Coronary artery (tissue), 2 donors: Measurements from ENCODE around the gene LONP2.
"Not testable (repeated sequence)": the region's sequence is repeated elsewhere in the genome, so short reads cannot be mapped to it uniquely, and the experiment has no call there.

ENCODE experiments used
- DNase-seq: peaks from one replicate; pipeline ENCODE4 v3.0.0-alpha.2; 2017; ENCODE audit warnings: low spot score
- H3K27ac ChIP-seq, 2 donors: fragments of 200-600 bp; sonication (generic); one replicate each; pipeline ENCODE4 v1.5.1; 2016 to 2019
- H3K4me3 ChIP-seq: fragments of 200-600 bp; sonication (generic); 2 replicates; pipeline ENCODE4 v1.5.1; 2016; ENCODE audit warnings: mild to moderate bottlenecking, moderate library complexity
- CTCF ChIP-seq: fragments of 200-600 bp; sonication (generic); IDR thresholded peaks from one replicate; pipeline ENCODE4 v1.5.1; 2019; ENCODE audit warnings: antibody characterized with exemption

LONP2 gene

GRCh38 chr16:48386559-48387312 is 142.6 kb downstream of the LONP2 start:
- no peak for TF ChIP-seq CTCF

GRCh38 chr16:48392407-48392806 is 148.3 kb downstream of the LONP2 start:
- Histone ChIP-seq H3K27ac (no peak overlapping the region), H3K4me3 (no peak overlapping the region)
- DNase-seq: peak; percentile 21
- no peak for TF ChIP-seq CTCF

More at GRCh38 chr16:48386559-48387312, 142.6 kb downstream of the LONP2 start:
- peak overlapping the region; percentile 94 for H3K4me3 ChIP-seq
- peak; percentile 91 for DNase-seq
- peak overlapping the region; percentile 98 to 100 for H3K27ac ChIP-seq

GRCh38 chr16:48393485-48394354 is 149.6 kb downstream of the LONP2 start:
- no peak for TF ChIP-seq CTCF
- H3K4me3 ChIP-seq: no peak overlapping the region
- DNase-seq: no peak

GRCh38 chr16:48394355-48394703 is 150.2 kb downstream of the LONP2 start:
- no peak overlapping the region for H3K4me3 ChIP-seq
- DNase-seq: no peak
- H3K27ac ChIP-seq: peak overlapping the region in 1 of 2 donors; percentile 52
- no peak for TF ChIP-seq CTCF

More at GRCh38 chr16:48393485-48394354, 149.6 kb downstream of the LONP2 start:
- peak overlapping the region in 1 of 2 donors; percentile 52 for H3K27ac ChIP-seq

GRCh38 chr16:48395375-48395774 is 151.3 kb downstream of the LONP2 start:
- H3K4me3 ChIP-seq: no peak overlapping the region
- no peak for TF ChIP-seq CTCF
- no peak overlapping the region for H3K27ac ChIP-seq
- DNase-seq: no peak

GRCh38 chr16:48402547-48402946 is 158.4 kb downstream of the LONP2 start:
- DNase-seq, H3K27ac ChIP-seq, H3K4me3 ChIP-seq: not testable (repeated sequence)

GRCh38 chr16:48405153-48405552 is 161.1 kb downstream of the LONP2 start:
- no peak for DNase-seq
- Histone ChIP-seq H3K27ac (no peak overlapping the region), H3K4me3 (no peak overlapping the region)
- TF ChIP-seq CTCF: no peak
